Daoy (cell line): ENCODE measurements around the gene RNPEPL1. TPM values are rescaled to one million over a fixed set of nuclear protein-coding genes. Genes with fewer than 3 reads are reported as not detected.
A peak's percentile ranks its signal among the peaks of the same experiment; 100 is the strongest.

Experiments used
- DNase-seq: peaks from one replicate; pipeline ENCODE4 v3.0.0-alpha.2; 2015; ENCODE audit warnings: low read depth
- total RNA-seq: library from RNA; depleted of rRNA; stranded (reverse); fragments of >200 nt; shearing (Covaris generic); gene quantifications from 2 replicates; pipeline ENCODE4 v1.2.3, GENCODE V29; 2014

Gene RNPEPL1
- total RNA-seq, 1 experiment from 2014 or later: 2.3 TPM

- DNase-seq: no peak
These were observed 22.4 kb downstream of the RNPEPL1 start for GRCh38 chr2:240590681-240591111.

GRCh38 chr2:240591226-240591625 lies 22.9 kb downstream of the RNPEPL1 start:
- no peak for DNase-seq

GRCh38 chr2:240591784-240592183 lies 23.5 kb downstream of the RNPEPL1 start:
- no peak for DNase-seq

- DNase-seq: no peak
These were observed 24.9 kb downstream of the RNPEPL1 start for GRCh38 chr2:240593026-240593702.

GRCh38 chr2:240593703-240594451 lies 25.6 kb downstream of the RNPEPL1 start:
- DNase-seq: no peak

- DNase-seq: no peak
These were observed 26.5 kb downstream of the RNPEPL1 start for GRCh38 chr2:240594511-240595380.

- peak; percentile 33 for DNase-seq
These were observed 27.2 kb downstream of the RNPEPL1 start for GRCh38 chr2:240595381-240596079.

- DNase-seq: no peak
These were observed 27.8 kb downstream of the RNPEPL1 start for GRCh38 chr2:240596080-240596460.

- DNase-seq: no peak
These were observed 28.2 kb downstream of the RNPEPL1 start for GRCh38 chr2:240596491-240596931.

- DNase-seq: no peak
These were observed 28.8 kb downstream of the RNPEPL1 start for GRCh38 chr2:240597054-240597418.

- no peak for DNase-seq
These were observed 29.3 kb downstream of the RNPEPL1 start for GRCh38 chr2:240597419-240598181.

GRCh38 chr2:240598311-240598911 lies 30.1 kb downstream of the RNPEPL1 start:
- DNase-seq: no peak

- no peak for DNase-seq
These were observed 30.9 kb downstream of the RNPEPL1 start for GRCh38 chr2:240599141-240599583.

- no peak for DNase-seq
These were observed 32.2 kb downstream of the RNPEPL1 start for GRCh38 chr2:240600451-240600961.

GRCh38 chr2:240601061-240601830 lies 33.0 kb downstream of the RNPEPL1 start:
- no peak for DNase-seq

GRCh38 chr2:240601831-240602160 lies 33.5 kb downstream of the RNPEPL1 start:
- no peak for DNase-seq

GRCh38 chr2:240602266-240603050 lies 34.2 kb downstream of the RNPEPL1 start:
- no peak for DNase-seq

GRCh38 chr2:240603081-240603835 lies 35.0 kb downstream of the RNPEPL1 start:
- no peak for DNase-seq
